GM21390 (cell line): ENCODE measurements around the gene CLTCL1.
"Not testable (repeated sequence)": the region's sequence is repeated elsewhere in the genome, so short reads cannot be mapped to it uniquely, and the experiment has no call there.

Source experiments
- ATAC-seq: cut with Tn5 transposase; IDR thresholded peaks from one replicate; pipeline ENCODE4 v1.9.1; 2021; ENCODE audit not compliant: unreplicated experiment

The CLTCL1 gene

GRCh38 chr22:19220867-19221266 is 70.7 kb downstream of the CLTCL1 start:
- no peak for ATAC-seq

DNA sequence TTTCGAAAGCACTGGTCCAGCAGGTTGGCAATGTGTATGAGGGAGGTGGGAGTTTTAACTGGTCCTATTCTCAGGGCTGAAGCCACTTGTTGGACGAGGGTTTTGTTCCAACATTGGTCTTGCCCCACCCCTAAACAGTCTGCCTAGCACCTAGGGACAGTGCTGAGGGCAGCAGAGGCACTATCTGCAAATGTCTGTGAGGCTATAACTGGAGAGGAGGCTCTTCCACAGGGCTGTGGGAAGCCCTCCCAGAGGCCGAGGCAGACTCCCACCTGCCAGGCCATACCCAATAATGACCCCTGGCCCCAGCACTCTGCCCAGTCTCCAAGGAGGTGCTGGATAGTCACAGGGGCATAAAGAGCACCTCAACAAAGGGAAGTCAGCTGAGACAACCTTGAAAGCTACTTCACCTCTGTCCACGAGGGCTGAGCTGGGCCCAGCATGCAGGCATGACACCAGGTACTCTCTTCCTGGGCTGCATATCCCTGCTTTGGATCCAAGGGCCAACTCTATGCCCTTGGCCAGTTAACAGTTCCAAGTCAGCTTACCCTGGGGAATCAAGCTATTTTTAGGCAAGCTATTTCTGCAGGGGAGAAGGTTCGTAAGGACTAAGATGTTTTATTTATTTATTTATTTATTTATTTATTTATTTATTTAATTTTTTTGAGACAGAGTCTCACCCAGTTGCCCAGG is 72.8 kb downstream of the CLTCL1 start:
- no peak for ATAC-seq

DNA sequence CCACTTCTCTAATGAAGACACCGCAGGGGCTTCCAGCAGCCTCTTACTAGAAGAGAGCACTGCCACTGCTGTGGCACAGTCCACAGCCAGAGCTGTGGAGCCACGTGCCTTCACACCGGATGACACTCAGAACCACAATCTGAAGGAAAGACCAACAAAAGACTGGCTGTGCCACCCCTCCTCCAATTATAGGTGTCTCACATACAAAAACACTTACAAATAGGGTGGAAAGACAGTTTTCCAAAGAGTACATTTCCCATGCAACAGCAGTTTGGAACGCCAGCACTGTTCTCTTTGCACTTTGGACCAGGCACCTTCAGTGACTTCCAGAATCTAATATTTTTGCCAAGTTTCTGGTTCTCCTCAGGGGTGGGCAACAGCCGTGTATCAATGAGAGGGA is 74.9 kb downstream of the CLTCL1 start:
- no peak for ATAC-seq

DNA sequence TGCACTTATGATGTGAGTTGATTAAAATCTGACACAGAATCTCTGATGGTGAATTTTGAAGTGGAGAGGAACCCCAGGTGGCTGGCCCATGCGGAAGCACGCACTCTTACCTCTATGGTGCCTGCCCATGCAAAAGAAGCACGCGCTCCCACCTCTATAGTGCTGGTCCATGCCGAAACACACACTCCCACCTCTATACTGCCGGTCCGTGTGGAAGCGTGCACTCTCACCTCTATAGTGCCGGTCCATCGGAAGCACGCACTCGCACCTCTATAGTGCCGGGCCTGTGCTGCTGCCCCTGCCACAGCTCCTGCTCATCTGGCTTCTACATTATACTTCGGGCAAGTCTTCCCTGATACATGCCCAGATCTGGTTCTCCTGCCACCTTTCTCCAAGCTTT is 76.2 kb downstream of the CLTCL1 start:
- no peak for ATAC-seq

DNA sequence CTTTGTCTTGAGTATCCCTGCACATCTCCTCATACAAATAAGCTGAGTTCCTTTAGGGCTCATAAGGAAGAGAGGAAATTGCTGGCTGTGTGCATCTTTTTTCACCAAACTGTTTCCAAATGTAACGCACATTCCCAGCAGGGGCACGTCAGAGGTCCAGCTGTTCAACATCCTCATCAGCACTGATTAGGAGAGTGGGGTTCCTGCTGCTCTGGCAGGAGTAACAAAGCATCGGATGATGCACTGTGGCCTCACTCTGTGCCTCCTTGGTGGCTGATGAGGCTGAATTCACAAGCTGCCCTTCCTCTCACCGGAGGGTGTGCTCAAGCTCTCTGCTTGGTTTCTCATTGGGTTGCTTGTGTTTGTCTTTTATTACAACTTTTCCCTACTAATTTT is 77.4 kb downstream of the CLTCL1 start:
- no peak for ATAC-seq

- no peak for ATAC-seq
These were observed 78.0 kb downstream of the CLTCL1 start for GRCh38 chr22:19213442-19214077.

GRCh38 chr22:19213001-19213400 is 78.5 kb downstream of the CLTCL1 start:
- no peak for ATAC-seq

DNA sequence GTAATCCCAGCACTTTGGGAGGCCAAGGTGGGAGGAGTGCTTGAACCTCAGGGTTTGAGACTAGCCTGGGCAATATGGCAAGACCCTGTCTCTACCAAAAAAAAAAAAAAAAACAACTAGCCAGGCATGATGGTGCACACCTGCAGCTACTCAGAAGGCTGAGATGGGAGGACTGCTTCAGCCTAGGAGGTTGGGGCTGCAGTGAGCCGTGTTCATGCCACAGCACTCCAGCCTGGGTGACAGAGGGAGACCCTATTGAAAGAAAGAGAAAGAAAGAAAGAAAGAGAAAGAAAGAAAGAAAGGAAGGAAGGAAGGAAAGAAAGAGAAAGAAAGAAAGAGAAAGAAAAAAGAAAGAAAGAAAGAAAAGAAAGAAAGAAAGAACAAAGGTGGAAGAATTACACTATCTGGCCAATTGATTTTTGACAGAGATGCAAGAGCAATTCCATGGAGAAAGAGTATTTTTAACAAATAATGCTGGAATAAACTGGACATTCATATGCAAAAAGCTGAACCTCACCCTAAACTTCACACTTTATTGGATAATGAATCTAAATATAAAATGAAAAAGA is 79.1 kb downstream of the CLTCL1 start:
- no peak for ATAC-seq

GRCh38 chr22:19210188-19210587 is 81.3 kb downstream of the CLTCL1 start:
- no peak for ATAC-seq

GRCh38 chr22:19208287-19208847 is 83.2 kb downstream of the CLTCL1 start:
- no peak for ATAC-seq

DNA sequence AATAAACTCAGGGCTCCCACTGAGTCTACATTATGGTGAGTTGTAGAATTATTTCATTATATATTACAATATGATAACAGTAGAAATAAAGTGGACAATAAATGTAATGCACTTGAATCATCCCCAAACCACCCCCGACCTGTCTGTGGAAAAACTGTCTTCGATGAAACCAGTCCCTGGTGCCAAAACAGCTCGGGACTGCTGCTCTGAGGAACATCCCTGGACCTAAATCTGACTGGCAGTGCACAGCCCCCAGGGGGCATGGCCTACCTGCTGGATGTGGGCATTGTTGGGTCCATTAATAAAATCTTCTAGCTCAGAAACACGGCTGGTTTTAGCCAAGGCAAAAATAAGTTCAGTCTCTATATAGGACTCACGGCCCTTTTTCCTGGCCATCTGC is 83.6 kb downstream of the CLTCL1 start:
- no peak for ATAC-seq

DNA sequence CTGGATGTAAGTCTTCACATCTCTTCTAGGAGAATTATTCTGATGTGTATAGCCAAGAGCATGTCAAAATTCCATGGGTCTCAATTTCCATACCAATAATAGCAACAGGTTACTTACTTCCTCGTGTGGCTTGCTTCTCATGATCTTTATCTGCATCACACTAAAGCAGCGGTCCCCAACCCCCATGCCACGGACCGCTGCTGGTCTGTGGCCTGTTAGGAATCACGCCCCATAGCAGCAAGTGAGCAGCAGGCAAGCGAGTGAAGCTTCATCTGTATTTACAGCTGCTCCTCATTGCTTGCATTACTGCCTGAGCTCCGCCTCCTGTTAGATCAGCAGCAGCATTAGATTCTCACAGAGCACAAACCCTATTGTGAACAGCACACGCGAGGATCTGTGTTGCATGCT is 84.1 kb downstream of the CLTCL1 start:
- no peak for ATAC-seq

GRCh38 chr22:19206287-19206686 is 85.2 kb downstream of the CLTCL1 start:
- ATAC-seq: no peak

DNA sequence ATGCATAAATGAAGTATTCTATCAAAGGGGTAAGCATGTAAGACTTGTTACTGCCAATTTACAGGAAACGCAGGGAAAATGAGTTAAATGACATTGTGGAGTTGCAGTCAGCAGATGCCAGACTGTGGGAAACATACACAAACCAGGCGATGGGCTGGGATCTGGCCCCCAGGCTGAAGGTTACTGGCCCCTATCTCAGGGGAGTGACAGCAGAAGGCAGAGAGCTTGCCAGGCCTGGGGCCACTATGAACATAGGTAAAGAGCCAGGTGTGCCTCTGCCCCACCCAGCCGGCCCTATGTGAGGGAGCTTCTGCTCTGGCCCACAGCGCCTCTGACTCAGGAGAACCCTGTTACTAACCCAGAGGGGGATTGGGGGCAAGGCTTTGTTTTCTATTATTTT is 86.9 kb downstream of the CLTCL1 start:
- ATAC-seq: no peak

DNA sequence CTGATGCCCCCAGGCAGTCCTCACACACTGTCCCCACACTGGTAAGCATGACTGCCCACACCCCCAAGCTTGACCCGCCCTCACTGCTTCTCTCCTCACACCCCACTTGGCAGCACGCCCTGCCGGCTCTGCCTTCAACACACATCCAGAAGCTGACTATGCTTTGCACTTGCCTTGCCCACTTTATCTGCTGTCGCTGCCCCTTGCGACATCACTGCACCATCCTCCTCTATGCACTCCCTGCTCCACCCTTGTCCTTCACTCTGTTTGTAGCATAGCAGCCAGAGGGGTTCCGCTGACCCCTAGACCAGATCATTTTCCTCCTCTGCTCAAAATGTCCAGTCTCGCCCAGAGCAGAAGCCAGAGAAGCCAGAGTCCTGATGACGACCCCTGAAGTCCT is 87.7 kb downstream of the CLTCL1 start:
- ATAC-seq: no peak

DNA sequence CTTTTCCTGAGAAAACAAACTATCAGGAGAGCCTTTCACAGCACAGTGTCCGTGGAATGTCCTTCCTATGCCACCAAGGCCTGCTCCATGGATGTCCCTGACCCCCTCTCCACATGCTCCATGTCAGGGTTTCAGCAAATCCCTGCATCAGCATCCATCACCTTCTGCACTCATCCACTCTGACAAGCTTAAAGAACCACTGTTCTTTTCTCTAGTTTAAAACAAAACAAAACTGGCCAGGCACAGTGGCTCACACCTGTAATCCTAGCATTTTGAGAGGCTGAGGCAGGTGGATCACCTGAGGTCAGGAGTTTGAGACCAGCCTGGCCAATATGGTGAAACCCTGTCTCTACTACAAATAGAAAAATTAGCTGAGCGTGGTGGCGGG is 88.7 kb downstream of the CLTCL1 start:
- ATAC-seq: not testable (repeated sequence)

DNA sequence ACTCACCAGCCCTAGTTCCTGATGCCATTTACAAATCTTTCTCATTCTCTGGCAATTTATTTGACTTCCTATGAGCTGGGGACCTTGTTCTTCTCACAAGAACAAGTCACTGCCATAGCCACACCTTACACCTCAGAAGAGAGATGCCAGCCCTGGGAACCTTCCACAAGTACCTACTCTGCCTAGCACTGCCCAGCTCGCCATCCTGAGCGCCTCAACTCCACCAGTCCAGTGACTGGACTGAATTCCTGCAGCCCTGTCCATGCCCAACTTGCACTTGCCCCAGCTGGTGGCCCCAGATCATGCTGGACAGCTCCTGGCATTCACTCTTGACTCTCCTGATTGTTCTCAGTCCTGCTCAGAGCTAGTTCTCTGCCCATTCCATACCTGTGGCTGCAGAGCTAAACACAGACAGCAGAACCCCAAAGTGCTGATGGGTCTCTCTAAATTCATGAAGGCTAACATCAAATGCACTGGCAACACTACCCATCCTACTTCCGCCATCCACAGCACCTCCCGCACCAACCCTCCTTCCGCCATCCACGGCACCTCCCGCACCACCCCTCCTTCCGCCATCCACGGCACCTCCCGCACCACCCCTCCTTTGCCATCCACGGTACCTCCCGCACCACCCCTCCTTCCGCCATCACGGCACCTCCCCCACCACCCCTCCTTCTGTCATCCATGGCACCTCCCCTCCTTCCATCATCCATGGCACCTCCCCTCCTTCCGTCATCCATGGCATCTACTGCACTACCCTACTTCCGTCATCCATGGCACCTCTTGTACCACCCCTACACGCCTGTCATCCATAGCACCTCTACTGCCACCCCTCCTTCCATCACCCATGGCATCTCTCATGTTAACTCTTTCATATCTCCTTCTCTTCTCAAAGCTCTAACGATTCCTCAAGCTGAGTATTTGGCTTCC is 89.4 kb downstream of the CLTCL1 start:
- ATAC-seq: no peak

GRCh38 chr22:19201130-19201868 is 90.2 kb downstream of the CLTCL1 start:
- no peak for ATAC-seq

GRCh38 chr22:19199479-19199878 is 92.0 kb downstream of the CLTCL1 start:
- ATAC-seq: no peak
